Thymus (tissue), 11 donors: ENCODE data around the gene VPS52. TPM values are rescaled to one million over a fixed set of nuclear protein-coding genes. Genes with fewer than 3 reads are reported as not detected.

Experiments
- DNase-seq, 9 donors: peaks; one replicate each; pipeline ENCODE4 v3.0.0-alpha.2; 2013; ENCODE audit warnings: low spot score in 9 of 9, low read depth in 6 of 9, missing footprints in 1 of 9
- H3K27ac ChIP-seq, 2 donors: one replicate each; pipeline ENCODE4 v1.5.1; 2013; ENCODE audit warnings: control low read depth in 1 of 2, low read depth in 1 of 2, low read length in 1 of 2, mild to moderate bottlenecking in 1 of 2, moderate library complexity in 1 of 2
- H3K27me3 ChIP-seq, 2 donors: one replicate each; pipeline ENCODE4 v1.5.1; 2013; ENCODE audit warnings: low read length in 1 of 2; ENCODE audit not compliant: control insufficient read depth in 2 of 2, insufficient read depth in 1 of 2
- H3K36me3 ChIP-seq, 2 donors: one replicate each; pipeline ENCODE4 v1.5.1; 2013; ENCODE audit warnings: low read length in 1 of 2, mild to moderate bottlenecking in 1 of 2, moderate library complexity in 1 of 2; ENCODE audit not compliant: control insufficient read depth in 2 of 2, insufficient read depth in 2 of 2
- H3K4me1 ChIP-seq, 2 donors: one replicate each; pipeline ENCODE4 v1.5.1; 2013; ENCODE audit warnings: low read length in 2 of 2; ENCODE audit not compliant: control insufficient read depth in 2 of 2, insufficient read depth in 2 of 2
- H3K4me3 ChIP-seq, 2 donors: one replicate each; pipeline ENCODE4 v1.5.1; 2013; ENCODE audit warnings: low read length in 2 of 2, control low read depth in 1 of 2, mild to moderate bottlenecking in 1 of 2
- H3K9me3 ChIP-seq, 2 donors: one replicate each; pipeline ENCODE4 v1.5.1; 2013; ENCODE audit warnings: low read length in 1 of 2, mild to moderate bottlenecking in 1 of 2; ENCODE audit not compliant: control insufficient read depth in 2 of 2, insufficient read depth in 1 of 2
- WGBS: extraction: QIAGEN DNeasy Blood & Tissue Kit; methylation state at CpG from one replicate; pipeline ENCODE4 v1.1.7; 2013; 5-methylcytosine and 5-hydroxymethylcytosine counted together
- polyA plus RNA-seq: library from polyadenylated mRNA; stranded (reverse); fragments of 200-250 nt; gene quantifications from one replicate; pipeline ENCODE4 v1.2.3, GENCODE V29; 2013
- total RNA-seq: library from RNA; stranded (reverse); fragments of 120-200 nt; gene quantifications from one replicate; pipeline ENCODE4 v1.2.4, GENCODE V29; 2013
- donor health status: healthy.

VPS52 gene
- total and polyA plus RNA-seq, 2 donors, result 26.3 to 59.0 TPM

DNA sequence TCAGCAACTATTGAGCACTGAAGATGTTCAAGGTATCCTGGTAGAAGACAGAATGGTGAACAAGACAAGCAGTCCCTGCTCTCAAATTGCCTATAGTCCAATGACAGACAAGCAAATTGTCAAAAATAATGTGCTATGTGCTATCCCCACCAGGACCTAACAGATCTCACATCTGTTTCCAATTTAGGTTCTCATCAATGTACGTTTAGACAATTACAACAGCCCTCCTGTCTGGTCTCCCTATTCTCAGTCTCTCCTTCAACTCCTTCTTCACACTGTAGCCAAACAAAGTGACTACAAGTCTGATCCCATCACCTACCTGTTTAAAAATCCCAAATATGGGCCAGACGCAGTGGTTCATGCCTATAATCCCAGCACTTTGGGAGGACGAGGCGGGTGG is 34.7 kb upstream of the VPS52 start:
- peaks cover 40 to 70% of the 10 kb centered on the region in 2 donors for H3K36me3 ChIP-seq
- no peak for DNase-seq
- H3K9me3 ChIP-seq, result no peaks in the 10 kb centered on the region

DNA sequence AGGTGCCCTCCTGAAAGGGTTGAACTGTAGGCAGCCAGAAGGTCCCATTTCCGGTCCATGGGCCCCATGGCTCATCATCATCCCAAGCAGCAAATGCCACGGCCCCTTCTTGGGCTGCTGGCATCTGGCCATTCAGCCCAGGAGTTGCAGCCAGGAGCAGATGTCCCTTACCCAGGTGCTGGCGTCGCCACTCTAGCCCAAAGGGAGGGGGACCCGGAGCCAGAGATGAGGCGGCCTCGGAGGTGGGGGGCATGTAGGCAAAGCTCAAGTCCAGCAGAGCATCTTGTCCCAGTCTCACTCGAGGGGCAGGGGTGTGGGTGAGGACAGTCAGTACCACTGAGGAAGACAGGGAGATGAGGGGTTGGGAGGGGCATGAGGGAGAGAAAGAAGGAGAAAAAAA is 33.4 kb upstream of the VPS52 start:
- no peak for DNase-seq
- Histone ChIP-seq H3K9me3 (no peaks in the 10 kb centered on the region), H3K27ac (no peak overlapping the region), H3K4me3 (no peak overlapping the region), H3K36me3 (peaks cover 38 to 63% of the 10 kb centered on the region in 2 donors), H3K4me1 (peaks cover under 1 to 5% of the 10 kb centered on the region in 2 donors), H3K27me3 (no peaks in the 10 kb centered on the region)
- 97% methylated on average over 8 of the region's 8 CpGs for WGBS

More for the DNA sequence above, 34.7 kb upstream of the VPS52 start:
- Histone ChIP-seq H3K27ac (no peak overlapping the region), H3K27me3 (no peaks in the 10 kb centered on the region), H3K4me1 (no peaks in the 10 kb centered on the region), H3K4me3 (no peak overlapping the region)
- WGBS, result 96% methylated on average over 4 of the region's 4 CpGs

- H3K27me3 ChIP-seq, result no peaks in the 10 kb centered on the region
- peaks cover 3 to 11% of the 10 kb centered on the region in 2 donors for H3K4me1 ChIP-seq
- H3K27ac ChIP-seq, result no peak overlapping the region
- no peaks in the 10 kb centered on the region for H3K9me3 ChIP-seq
- WGBS, result 97% methylated on average over 16 of the region's 16 CpGs
- H3K4me3 ChIP-seq, result no peak overlapping the region
- H3K36me3 ChIP-seq, result peaks cover 38 to 58% of the 10 kb centered on the region in 2 donors
- no peak for DNase-seq
Observed at GRCh38 chr6:33304216-33304615, 32.5 kb upstream of the VPS52 start.

DNA sequence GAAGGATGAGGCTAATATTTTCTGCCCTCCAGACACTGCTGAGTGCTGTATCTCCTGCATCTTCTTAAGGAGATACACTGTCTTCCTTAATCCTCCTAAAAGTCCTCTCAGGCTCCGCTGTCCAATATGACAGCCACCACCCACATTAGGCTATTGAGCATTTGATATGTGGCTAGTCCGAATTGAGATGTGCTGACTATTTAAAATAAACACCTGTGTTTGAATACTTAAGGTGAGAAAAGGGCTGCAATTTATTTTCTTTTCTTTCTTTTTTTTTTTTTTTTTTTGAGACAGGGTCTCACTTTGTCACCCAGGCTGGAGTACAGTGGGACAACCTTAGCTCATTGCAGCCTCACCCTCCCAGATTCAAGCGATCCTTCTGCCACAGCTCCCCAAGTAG is 30.2 kb upstream of the VPS52 start:
- peaks cover 37 to 49% of the 10 kb centered on the region in 2 donors for H3K36me3 ChIP-seq
- H3K4me1 ChIP-seq, result peaks cover 12 to 24% of the 10 kb centered on the region in 2 donors
- DNase-seq, result no peak
- no peaks in the 10 kb centered on the region for H3K9me3 ChIP-seq
- over 99% methylated on average over 3 of the region's 3 CpGs for WGBS
- no peak overlapping the region for H3K4me3 ChIP-seq
- H3K27me3 ChIP-seq, result no peaks in the 10 kb centered on the region
- no peak overlapping the region for H3K27ac ChIP-seq

- peak; percentile 83 to 97 (median 91) for DNase-seq
- Histone ChIP-seq H3K9me3 (peaks cover 0 to 3% of the 10 kb centered on the region in 2 donors), H3K4me3 (peak overlapping the region; percentile 97 to 98), H3K27me3 (no peaks in the 10 kb centered on the region), H3K27ac (peak overlapping the region; percentile 99 to 100), H3K4me1 (peaks cover 14 to 24% of the 10 kb centered on the region in 2 donors), H3K36me3 (peaks cover 42 to 49% of the 10 kb centered on the region in 2 donors)
- under 1% methylated on average over 54 of the region's 54 CpGs for WGBS
Observed at GRCh38 chr6:33299237-33299944, 27.7 kb upstream of the VPS52 start.

- H3K4me1 ChIP-seq, result peaks cover 14 to 24% of the 10 kb centered on the region in 2 donors
Observed at GRCh38 chr6:33298773-33299236, 27.1 kb upstream of the VPS52 start, which contains the start of gene RGL2. Gene RGL2 (minus strand): TSS chr6:33298942. CDS start chr6:33298610, 332 bp downstream.

GRCh38 chr6:33297956-33298772 is 26.5 kb upstream of the VPS52 start:
- 1% methylated on average over 42 of the region's 42 CpGs for WGBS
- peaks cover 0 to 3% of the 10 kb centered on the region in 2 donors for H3K9me3 ChIP-seq
- peak overlapping the region; percentile 99 to 100 for H3K27ac ChIP-seq
- peak in 5 of 9 donors; percentile 33 to 76 (median 56) for DNase-seq
- peaks cover 46 to 50% of the 10 kb centered on the region in 2 donors for H3K36me3 ChIP-seq
- H3K27me3 ChIP-seq, result no peaks in the 10 kb centered on the region
- H3K4me3 ChIP-seq, result peak overlapping the region; percentile 97 to 98
- H3K4me1 ChIP-seq, result peaks cover 14 to 24% of the 10 kb centered on the region in 2 donors

More at GRCh38 chr6:33298773-33299236, 27.1 kb upstream of the VPS52 start, which contains the start of gene RGL2:
- peak in 4 of 9 donors; percentile 55 to 79 (median 67) for DNase-seq
- Histone ChIP-seq H3K27ac (peak within 1 kb of the TSS; percentile 99 to 100), H3K27me3 (no peaks in the 10 kb centered on the region), H3K36me3 (peaks cover 42 to 49% of the 10 kb centered on the region in 2 donors), H3K4me3 (peak within 1 kb of the TSS; percentile 97 to 98), H3K9me3 (peaks cover 0 to 3% of the 10 kb centered on the region in 2 donors)
- WGBS, result under 1% methylated on average over 34 of the region's 34 CpGs

DNA sequence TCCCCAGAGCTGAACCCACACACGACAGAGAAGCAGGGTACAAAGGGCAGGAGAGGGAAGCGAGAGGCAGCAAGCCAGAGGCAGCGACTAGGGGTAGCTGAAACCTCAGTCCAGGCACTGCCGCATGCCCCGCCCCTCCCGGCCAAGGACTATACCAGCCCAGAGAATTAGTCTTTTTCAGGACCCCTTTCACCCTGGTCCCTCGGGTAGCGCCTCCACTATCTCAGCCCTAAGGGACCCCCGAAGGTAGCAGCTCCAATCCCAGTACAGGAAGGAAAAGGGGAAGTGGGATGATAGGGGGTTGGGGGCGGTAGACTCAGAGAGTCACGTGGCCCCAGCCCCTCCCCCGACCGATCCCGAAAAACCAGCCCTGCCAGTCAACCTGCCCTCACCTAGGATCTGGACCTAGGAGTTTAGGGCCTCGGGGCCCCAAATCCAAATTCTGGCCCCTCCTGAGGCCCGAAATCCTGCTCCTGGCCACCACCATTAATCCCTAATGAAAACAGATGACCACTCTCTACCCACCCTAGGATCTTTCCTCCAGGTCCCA is 25.8 kb upstream of the VPS52 start:
- peaks cover 0 to 3% of the 10 kb centered on the region in 2 donors for H3K9me3 ChIP-seq
- DNase-seq, result no peak
- peaks cover 14 to 24% of the 10 kb centered on the region in 2 donors for H3K4me1 ChIP-seq
- peak overlapping the region; percentile 97 to 98 for H3K4me3 ChIP-seq
- WGBS, result 16% methylated on average over 16 of the region's 16 CpGs
- peaks cover 50 to 52% of the 10 kb centered on the region in 2 donors for H3K36me3 ChIP-seq
- peak overlapping the region in 1 of 2 donors; percentile 99 for H3K27ac ChIP-seq
- H3K27me3 ChIP-seq, result no peaks in the 10 kb centered on the region
